Esophagus squamous epithelium (tissue), 4 donors: Measurements from ENCODE around the gene HMGB3.

Experiments used
- CTCF ChIP-seq, 6 experiments: fragments of 450-650 bp in 4 of 6; fragments of 200-600 bp in 2 of 6; sonication (generic) in 2 of 6; IDR thresholded peaks; one replicate each; pipeline ENCODE4 v1.5.1; 2016 to 2019; ENCODE audit warnings: antibody characterized with exemption in 6 of 6, mild to moderate bottlenecking in 4 of 6, moderate library complexity in 4 of 6
- POLR2A ChIP-seq, 4 donors: fragments of 450-650 bp; IDR thresholded peaks; one replicate each; pipeline ENCODE4 v1.6.1; 2017; ENCODE audit warnings: antibody characterized with exemption in 4 of 4, mild to moderate bottlenecking in 4 of 4, moderate library complexity in 3 of 4

GRCh38 chrX:150967786-150968185 is 15.3 kb upstream of the HMGB3 start:
- TF ChIP-seq POLR2A (IDR thresholded peaks at IDR 0.05) (no peak), CTCF (IDR thresholded peaks at IDR 0.05) (no peak)
